NCI-H1417 treated with DMSO at 0.1 percent for 48 hours (cell line): ENCODE results near the gene CHD2.
"Not testable (repeated sequence)": the region's sequence is repeated elsewhere in the genome, so short reads cannot be mapped to it uniquely, and the experiment has no call there.

ENCODE experiments used
- DNase-seq: peaks from one replicate; lab custom pipeline; 2025; lab: John Stamatoyannopoulos, UW

Gene CHD2

DNA sequence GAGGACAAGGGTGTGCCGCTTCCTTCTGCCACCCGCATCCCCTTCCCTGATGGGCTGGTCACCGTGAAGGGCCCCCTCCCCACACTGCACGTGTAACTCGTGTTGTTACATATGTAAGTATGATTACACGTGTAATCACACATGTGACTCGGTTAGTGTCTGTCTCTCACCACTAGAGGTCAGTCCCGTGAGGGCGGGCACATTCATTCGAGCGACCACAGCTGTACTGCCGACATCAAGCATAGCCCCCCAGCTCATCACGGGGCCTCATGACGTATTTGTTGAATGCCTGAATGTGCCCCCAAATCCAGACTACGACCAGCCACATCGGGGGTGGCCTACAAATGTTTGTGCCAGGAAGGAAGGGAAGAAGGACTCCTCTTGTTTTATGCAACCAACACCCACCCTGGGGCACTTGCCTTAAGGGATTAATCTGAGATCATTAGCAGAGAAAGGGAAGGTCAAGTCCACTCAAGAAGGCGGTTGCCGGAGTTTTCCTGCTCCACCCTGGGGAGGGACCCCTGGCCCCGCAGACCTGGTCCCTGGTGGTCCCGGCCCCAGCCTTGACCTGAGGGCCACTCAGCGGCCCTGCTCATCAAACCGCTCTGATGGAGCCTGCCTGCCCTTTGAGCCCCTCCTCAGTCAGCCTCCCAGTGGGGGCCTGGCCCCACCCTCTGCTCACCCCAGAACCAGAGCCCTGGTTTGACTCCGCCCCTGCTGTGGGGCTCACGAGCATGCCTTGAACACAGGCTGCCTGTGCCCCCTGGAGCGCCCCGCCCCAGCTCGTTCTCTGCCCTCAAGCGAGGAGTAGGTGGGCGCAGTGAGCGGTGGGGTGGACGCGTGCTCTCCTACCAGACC lies 136.1 kb downstream of the CHD2 start:
- no peak for DNase-seq

DNA sequence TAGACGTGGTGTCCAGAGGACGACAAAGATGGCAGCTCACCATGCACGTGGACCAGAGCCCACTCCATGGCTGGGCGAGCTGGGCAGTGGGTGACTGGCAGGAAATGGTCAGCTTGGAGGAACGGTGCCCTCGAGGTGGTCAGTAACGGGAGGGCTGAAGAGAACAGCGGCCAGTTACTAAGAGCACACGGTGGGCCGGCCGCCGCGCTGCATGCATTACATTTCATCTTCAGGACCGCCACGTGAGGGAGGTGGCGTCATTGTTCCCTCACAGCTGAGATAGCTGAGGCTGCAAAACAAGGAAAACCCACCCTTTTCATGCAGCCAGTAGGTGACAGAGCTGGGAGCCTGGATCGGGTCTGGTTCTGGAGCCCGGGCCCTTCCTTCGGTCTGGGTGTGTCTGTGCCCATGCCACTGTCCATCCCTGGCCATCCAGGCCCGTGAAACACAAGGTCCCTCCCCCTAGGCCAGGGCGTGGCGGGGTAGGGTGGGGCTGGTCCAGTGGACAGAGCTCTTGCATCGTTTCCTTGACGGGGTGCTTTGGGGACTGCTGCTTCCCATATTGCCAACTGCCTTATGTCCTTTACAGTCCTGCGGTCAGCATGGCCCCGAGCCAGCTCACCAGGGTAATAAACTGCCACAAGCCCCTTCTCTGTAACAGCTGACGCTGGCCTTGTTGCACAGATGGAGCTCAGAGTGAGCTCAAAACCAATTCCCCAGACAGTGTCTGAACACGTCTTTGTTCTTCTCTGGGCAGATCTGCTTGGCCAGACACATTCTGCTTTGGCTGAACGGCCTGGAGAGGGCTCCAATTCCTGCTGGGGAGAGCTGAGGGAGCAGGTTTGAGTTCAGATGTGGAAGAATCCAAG lies 137.1 kb downstream of the CHD2 start:
- DNase-seq, result no peak

DNA sequence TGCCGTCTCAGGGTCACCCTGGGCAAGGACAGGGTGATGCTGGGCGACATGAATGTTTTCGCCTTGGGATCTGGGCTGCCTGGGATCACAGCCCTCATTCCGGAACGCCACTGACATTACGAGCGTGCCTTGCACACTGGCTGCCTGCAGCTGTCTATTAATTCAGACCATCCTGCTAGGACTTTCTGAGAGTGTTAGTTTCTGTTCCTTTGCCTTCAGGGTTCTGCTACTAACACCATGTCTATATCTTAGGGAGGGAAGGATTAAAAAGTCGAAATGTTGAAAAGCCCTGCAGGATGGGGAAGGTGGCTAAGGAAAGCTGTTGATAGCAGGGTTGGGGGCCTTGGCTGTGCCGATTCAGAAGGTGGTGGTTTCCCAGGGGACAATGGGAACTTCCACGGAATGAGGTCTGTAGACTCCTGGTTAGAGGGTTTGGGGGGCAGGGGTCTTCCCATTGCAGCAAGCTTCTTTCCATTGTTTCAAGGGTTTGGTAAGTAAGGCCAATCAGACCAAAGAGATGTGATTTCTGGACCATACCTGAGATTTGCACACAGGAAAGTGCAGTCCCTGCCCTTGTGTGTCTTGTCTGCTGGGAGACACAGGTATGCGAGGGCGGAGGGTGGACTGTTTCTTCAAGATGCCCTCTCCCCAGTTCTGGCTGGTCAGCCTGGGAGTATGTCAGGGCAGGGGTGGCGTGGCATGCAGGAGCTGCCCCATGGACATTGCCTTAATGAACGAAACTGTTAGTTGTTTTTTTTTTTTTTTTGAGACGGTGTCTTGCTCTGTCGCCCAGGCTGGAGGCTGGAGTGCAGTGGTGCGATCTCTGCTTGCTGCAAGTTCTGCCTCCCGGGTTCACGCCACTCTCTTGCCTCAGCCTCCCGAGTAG lies 137.9 kb downstream of the CHD2 start:
- no peak for DNase-seq

DNA sequence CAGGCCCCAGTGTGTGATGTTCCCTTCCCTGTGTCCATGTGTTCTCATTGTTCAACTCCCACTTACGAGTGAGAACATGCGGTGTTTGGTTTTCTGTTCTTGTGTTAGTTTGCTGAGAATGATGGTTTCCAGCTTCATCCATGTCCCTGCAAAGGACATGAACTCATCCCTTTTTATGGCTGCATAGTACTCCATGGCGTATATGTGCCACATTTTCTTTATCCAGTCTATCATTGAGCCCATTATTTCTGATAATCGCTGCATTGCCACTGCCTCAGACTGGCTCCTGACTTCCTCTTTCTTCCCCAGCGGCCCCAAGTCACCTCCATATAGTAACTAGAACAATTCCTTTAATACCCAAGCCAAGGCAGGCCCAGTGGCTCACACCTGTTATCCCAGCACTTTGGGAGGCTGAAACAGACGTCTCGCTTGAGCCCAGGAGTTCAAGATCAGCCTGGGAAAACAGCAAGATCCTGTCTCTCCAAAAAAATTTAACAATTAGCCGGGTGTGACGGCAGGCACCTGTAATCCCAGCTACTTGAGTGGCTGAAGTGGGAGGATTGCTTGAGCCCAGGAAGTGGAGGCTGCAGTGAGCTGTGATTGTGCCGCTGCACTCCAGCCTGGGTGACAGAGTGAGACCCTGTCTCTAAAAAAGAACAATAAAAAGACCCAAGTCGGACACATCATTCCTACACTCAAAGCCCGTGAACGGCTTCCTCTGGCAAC lies 139.6 kb downstream of the CHD2 start:
- not testable (repeated sequence) for DNase-seq

DNA sequence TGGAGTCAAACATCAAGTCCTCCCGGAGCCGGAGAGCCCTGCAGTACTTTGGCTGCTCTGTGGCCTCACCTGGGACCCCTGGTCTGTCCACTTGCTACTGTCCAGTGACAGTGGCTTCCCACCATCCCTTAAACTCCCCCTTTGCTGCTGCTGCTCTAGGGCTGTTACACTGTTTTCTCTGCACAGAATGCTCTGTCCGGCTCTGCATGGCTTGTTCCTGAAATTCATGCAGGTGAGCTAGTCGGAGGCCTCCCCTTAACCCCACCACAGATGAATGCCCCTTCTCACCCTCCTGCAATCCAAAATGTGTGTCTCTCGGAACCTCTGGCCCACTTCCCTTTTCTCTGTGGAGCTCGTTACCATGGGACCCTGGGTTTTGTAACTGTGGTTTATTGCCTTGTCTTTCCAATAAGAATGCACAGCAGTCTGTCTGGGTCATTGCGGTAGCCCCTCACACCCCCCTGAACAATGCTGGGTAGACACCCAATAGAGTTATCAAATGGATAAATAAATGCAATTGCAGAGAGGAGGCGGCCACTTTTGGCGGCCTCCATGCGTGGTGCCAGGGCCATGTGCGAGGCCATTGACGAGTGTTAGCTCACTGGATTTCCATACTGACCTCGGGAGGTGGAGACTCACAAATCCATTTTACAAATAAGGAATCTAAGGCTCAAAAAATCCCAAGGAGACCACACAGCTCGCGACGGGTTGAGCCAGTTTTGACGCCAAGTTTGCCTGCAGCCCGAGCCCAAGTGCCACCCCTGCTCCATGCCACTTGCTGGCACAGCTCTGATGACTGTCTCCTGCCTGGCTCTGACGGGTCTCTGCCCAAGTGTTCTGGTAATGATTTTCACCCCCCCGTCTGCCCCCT lies 140.4 kb downstream of the CHD2 start:
- DNase-seq, result no peak

DNA sequence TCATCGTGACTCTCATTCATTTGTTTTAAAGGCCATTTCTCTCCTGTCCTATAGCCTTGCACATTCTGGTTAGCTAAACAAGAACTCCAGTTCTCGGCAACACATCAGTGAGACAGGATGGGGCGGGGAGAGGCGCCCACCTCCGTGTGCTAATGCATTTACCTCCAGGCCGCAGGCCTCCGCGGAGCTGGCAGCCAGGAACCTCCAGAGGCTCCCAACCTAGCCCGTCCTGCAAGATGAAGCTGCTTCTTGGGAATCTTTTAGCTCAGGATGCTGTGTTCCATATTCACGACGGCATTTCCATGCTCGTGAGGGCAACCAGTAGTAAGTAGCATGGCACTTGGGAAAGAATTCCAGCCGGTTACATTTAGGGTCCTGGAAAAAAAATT lies 141.0 kb downstream of the CHD2 start:
- DNase-seq, result no peak

DNA sequence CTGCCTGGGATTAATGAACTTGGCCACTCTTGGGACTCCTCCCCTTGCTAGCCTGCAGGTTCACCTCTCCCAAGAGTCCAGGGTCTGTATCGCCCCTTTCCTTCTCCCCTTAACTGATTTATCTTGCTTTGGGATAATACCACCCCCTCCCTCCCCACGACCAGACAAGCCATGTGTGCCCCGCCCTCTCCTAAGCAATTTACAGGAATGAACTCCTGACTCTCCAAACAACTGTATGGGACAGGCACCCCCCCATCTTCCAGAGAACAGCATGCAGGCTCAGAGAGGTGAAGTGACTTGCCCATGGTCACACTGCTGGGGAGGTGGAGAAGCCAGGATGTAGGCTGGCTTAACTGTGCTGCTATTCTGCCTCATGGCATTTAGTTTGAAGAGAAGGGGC lies 142.1 kb downstream of the CHD2 start:
- DNase-seq, result no peak

DNA sequence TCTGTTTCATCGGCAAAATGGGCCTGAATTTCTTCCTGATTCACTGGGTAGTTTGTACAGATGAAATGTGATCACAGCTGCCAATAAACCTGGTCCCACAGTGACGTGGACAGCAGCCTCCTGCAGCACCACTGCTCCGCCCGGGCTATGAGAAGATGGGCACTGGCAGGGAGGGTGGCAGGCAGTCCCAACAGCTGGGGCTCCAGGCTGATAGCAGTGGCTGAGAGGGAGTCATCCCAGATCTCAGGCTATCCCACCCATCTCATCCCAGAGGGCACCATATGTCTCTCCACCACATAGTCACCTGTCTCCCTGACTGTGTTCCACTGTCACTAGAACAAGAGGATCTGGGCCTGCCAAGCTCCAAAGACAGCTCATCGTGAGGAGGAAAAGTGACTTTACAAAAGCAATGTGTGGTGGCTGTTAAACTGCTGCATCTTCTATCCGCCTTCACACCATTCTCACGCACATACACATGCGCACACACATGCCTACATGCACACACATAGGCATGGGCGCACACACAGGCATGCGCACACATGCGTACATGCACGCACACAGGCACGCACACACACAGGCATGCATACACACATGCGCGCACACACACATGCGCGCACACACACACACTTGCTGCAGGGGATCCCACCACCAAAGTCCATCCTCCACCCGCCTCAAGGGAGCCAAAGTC lies 142.7 kb downstream of the CHD2 start:
- no peak for DNase-seq

DNA sequence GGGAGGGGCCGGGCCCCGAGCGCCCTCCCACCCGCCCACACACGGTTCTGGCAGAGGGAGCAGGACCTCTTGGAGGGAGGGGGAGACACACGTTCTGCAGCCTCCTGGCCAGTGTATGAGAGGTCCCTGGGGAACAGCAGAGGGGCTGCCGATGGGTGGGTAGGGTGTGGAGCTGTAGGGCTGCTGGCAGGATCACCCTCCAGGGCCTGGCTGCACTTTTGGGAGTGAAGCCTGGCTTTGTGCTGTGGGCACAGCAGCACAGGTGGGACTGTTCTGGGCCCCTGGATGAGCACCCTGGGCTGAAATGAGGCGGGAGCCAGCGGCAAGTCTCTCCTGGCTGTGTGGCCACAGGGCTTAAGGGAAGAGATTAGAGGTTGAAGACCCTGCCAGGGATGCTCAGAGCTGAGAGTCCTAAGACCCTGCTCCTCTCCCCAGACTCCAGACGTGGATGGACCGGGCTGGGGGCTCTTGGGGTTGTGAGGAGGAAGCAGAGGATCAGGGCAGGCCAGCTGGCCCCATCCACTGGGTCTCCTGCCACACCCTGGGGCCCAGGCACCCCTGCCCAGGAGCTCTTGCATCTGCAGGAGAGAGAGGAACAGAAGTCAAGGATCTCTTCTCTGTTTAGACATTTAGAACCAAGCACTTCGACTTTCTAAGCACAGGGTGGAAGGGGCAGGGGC lies 143.6 kb downstream of the CHD2 start:
- DNase-seq, result no peak

DNA sequence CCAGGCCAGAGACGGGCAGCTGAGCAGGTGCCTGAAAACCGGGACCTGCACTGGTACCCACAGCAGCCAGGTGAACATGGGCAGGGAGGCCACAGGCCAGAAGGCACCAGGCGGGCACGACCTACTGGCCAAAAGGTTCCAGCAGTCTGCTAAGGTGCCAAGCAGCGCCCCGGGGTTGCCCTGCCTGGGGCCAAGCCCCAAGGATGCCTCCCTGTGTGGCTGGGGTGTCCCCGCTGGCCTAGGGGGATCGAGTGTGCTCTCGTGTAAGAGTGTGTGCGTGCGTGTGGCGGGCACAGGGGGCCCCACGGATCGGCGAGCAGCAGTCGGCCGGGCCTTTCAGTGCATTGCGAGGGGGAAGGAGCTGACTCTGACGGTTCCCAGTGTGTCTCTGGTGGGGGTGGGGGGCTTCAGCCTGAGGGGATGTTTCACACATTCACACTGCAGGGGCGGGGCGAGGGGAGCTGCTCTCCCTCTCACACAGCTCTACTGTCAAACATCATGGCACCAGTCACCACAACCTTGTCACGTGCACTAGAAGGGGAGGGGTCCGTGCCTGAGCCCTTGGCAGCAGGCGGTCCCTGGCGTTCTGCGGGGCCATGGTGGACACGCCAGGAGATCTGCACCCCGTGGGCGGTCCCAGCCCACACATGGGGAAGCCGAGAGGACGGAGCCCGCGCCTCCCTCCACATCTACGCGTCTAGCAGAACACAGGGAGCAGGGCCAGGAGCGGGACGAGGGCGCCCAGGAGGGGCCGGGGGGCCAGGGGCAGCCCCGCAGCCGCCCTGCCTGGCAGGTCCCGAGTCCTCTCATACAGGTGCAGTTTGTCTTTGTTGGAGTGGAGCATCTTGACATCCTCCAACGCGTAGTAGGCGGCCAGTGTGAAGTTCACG lies 144.4 kb downstream of the CHD2 start:
- DNase-seq, result no peak

DNA sequence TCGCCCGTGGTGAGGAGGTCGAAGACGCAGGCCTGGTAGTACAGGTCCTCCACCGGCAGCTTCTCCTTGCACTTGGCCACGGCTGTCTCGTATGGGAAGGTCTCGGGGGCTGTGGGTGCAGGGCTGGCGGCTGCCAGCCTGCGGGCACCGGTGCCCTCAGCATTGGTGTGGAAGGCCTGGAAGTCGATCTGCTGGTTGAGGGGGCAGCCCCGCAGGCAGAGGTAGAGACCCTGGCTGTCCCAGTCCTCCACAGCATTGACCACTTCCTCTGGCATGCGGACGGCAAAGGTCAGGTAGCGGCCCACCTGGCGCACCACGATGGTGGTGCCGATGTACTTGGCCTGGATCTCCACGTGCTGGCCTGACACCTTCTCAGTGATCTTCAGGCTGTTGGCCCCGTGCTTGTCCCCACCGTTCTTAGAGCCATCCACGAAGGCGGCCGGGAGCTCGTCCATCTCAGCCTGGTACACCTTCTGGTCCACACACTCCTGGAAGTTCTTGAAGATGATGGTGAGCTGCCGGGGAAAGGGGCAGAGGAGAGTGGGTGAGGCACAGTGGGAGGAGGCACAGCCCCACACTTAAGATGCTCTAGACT lies 145.2 kb downstream of the CHD2 start:
- no peak for DNase-seq

DNA sequence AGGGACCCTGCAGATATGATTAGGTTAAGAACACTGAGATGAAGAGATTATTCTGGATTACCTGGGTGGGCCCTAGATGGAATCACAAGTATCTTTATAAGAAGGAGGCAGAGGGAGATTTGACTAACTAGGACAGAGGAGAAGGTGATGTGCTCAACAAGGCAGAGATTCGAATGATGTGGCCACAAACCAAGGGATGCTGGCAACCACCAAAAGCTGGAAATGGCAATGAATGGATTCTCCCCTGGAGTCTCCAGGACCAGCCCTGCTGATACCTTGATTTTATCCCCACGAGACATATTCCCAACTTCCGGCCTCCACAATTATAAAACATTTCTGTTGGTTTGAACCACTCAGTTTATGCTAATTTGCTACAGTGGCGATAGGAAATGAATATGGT lies 146.0 kb downstream of the CHD2 start:
- no peak for DNase-seq

DNA sequence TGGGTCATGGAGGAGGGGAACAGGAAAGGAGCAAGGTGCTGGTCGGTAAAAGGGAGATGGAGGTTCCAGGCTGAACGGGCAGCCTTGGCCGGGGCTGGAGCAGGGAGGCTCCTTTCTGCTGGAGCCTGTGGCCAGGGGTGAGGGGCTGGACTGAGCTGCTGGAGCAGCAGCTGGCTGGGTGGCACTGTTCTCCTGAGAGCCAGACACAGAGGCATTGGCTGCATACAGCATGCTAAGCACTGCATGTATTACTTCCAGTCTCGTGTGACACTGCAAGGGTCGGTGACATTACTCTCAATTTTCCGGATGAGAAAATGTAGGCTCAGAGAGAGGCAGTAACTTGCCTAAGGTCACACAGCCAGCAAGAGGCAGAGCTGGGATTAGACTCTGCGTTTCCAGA lies 146.6 kb downstream of the CHD2 start:
- no peak for DNase-seq

DNA sequence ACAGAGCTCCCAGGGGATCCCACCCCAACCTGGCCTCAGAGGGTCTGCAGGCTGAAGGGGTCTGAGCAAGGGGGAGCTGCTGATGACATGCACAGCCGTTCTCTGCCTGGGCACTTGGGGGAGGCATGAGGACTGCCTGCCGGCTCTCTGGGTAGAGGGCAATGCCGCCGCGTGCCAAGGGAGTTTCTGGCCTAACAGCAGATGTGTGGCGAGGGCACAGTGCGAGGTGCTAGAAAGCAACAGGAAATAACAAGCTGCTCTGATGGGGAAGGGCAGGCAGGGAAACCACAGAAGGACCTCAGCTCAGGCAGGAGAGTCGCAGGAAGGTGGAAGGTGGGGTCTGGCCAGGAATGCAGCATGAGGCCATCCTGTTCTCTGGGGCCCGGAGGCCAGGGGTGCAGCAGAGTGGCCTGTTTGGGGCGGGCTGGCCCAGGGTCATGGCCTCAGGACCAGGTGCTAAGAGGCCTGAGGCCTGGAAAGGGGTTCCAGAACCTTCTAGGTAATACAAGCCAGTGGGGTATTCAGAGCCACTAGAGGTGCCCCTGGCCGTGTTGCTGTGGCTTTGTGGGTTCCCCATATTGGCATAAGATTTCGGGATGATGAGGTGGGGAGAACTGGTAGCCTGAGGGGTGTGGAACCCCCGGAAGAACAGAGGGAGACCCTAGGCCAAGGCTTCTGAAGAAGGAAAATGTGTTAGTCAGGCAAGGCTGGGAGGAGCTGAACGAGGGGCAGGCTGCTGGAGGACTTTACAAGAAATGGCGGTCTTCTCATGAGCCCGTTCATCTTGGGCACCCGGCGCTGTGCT lies 147.7 kb downstream of the CHD2 start:
- DNase-seq, result no peak

DNA sequence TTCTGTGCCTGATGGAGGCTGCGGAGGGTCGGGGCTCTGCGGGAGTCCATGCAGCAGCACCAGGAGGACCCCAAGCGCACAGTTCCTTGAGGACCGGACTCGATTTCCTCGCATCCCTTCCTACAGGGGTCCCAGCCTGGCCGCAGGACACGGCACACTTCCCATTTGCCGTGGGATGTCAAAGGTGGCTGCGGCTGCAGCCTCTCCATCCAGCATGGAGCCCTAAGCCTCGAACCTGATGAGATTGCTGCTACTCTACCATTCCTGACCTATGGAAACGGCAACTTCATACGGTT lies 148.2 kb downstream of the CHD2 start:
- DNase-seq, result no peak

DNA sequence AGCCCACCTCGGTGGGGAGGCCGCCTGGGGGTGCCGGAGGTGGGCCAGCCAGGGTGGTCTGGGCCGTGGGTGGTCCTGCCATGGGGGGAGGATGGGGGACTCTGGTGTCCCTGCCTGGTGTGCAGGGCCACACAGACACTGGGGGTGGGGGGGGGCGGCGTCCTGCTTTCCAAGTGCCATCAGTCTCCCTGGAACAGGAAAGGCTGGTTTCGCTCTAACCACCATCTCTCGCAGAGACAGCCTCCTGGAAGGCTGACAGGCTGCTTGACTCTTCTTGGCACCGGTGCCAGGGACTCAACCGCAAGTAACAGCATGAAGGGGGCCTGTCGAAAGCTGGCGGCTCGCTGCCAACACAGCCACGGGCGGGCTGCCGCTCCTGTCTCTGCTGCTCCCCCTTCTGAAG lies 148.6 kb downstream of the CHD2 start:
- no peak for DNase-seq

DNA sequence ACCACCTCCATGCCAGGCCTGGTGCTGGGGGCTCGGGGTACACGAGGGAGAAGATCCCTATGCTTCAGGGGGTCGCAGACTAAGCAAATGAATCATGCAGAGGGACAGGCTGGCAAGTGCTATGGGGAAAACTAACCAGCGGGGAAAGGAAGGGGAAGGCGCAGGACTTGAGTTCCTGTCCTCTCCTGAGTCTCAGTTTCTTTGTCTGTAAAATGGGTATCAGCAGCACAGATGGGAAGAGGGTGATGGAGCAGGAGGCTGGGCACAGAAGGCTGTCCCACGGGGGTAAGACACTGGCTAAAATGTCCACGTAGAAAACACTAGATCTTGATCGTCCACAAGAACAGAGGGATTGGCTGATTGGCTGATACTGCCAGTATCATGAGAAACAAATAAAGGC lies 149.1 kb downstream of the CHD2 start:
- DNase-seq, result no peak
